Eye (tissue), 1 donor: ENCODE results near the gene TSPAN4.

Experiments used
- DNase-seq: peaks from one replicate; pipeline ENCODE4 v3.0.0-alpha.2; 2015

TSPAN4 gene

GRCh38 chr11:893008-893654 is 50.5 kb downstream of the TSPAN4 start:
- no peak for DNase-seq

- DNase-seq, result no peak
Observed at GRCh38 chr11:894575-895201, 52.0 kb downstream of the TSPAN4 start.

- DNase-seq, result no peak
Observed at GRCh38 chr11:895331-896110, 52.9 kb downstream of the TSPAN4 start.

GRCh38 chr11:897253-898142 is 54.8 kb downstream of the TSPAN4 start:
- peak; percentile 17 for DNase-seq

- DNase-seq, result peak; percentile 59
Observed at GRCh38 chr11:898143-898511, 55.5 kb downstream of the TSPAN4 start.

- peak; percentile 31 for DNase-seq
Observed at GRCh38 chr11:898540-899190, 56.0 kb downstream of the TSPAN4 start.

- DNase-seq, result no peak
Observed at GRCh38 chr11:899724-900123, 57.1 kb downstream of the TSPAN4 start.

GRCh38 chr11:900545-900944 is 57.9 kb downstream of the TSPAN4 start:
- DNase-seq, result no peak

GRCh38 chr11:901452-902061 is 58.9 kb downstream of the TSPAN4 start:
- no peak for DNase-seq

- no peak for DNase-seq
Observed at GRCh38 chr11:904380-904779, 61.7 kb downstream of the TSPAN4 start.

GRCh38 chr11:905952-906351 is 63.3 kb downstream of the TSPAN4 start:
- DNase-seq, result no peak

- no peak for DNase-seq
Observed at GRCh38 chr11:907668-908067, 65.0 kb downstream of the TSPAN4 start.

- DNase-seq, result no peak
Observed at GRCh38 chr11:908273-908672, 65.6 kb downstream of the TSPAN4 start.

- no peak for DNase-seq
Observed at GRCh38 chr11:909406-909805, 66.8 kb downstream of the TSPAN4 start.

- no peak for DNase-seq
Observed at GRCh38 chr11:910044-910588, 67.5 kb downstream of the TSPAN4 start.

GRCh38 chr11:910589-911030 is 68.0 kb downstream of the TSPAN4 start, which contains the start of gene CHID1:
CHID1 (minus strand) TSS chr11:910810; CDS start chr11:904816, 5,994 bp downstream.
- peak; percentile 93 for DNase-seq

GRCh38 chr11:911031-911889 is 68.6 kb downstream of the TSPAN4 start:
- DNase-seq, result peak; percentile 78

- DNase-seq, result no peak
Observed at GRCh38 chr11:911890-912219, 69.2 kb downstream of the TSPAN4 start.

- DNase-seq, result no peak
Observed at GRCh38 chr11:912266-912665, 69.6 kb downstream of the TSPAN4 start.

- DNase-seq, result no peak
Observed at GRCh38 chr11:913043-913442, 70.4 kb downstream of the TSPAN4 start.

- no peak for DNase-seq
Observed at GRCh38 chr11:914204-914603, 71.6 kb downstream of the TSPAN4 start.
